CD4-positive, CD25-positive, alpha-beta regulatory T cell (primary cell): ENCODE results near the gene SLC35A4. TPM values are rescaled to one million over a fixed set of nuclear protein-coding genes. Genes with fewer than 3 reads are reported as not detected.

Experiments used
- ATAC-seq, 2 donors: fragments of 150-1000 bp; cut with Tn5 transposase; one replicate each; pipeline ENCODE4 v1.10.0; 2021; ENCODE audit warnings: low read depth in 2 of 2, moderate number of reproducible peaks in 2 of 2, moderate library complexity in 1 of 2
- DNase-seq, 3 donors: peaks; one replicate each; pipeline versions ENCODE4 v3.0.0 to v3.0.0-alpha.2; 2012 to 2022; ENCODE audit warnings: mixed read lengths in 1 of 3
- H3K27ac ChIP-seq: one replicate; pipeline ENCODE4 v1.7.0; 2013; ENCODE audit warnings: mild to moderate bottlenecking, low read length; ENCODE audit not compliant: insufficient read depth, poor library complexity, severe bottlenecking
- H3K27me3 ChIP-seq: one replicate; pipeline ENCODE4 v1.7.0; 2013; ENCODE audit warnings: low read length; ENCODE audit not compliant: control insufficient read depth, insufficient read depth
- H3K36me3 ChIP-seq: one replicate; pipeline ENCODE4 v1.7.0; 2013; ENCODE audit warnings: mild to moderate bottlenecking, low read length, moderate library complexity; ENCODE audit not compliant: control insufficient read depth, insufficient read depth
- H3K4me1 ChIP-seq: 2 replicates; pipeline ENCODE4 v1.7.0; 2013; ENCODE audit warnings: mild to moderate bottlenecking, low read length; ENCODE audit not compliant: insufficient read depth, control insufficient read depth, poor library complexity, severe bottlenecking
- H3K4me3 ChIP-seq: one replicate; pipeline ENCODE4 v1.7.0; 2013; ENCODE audit warnings: low read depth, mild to moderate bottlenecking, low read length, moderate library complexity
- H3K9me3 ChIP-seq, 2 experiments: 1 replicate in 1 of 2; 2 replicates in 1 of 2; pipeline ENCODE4 v1.7.0; 2013; ENCODE audit warnings: low read length in 2 of 2, mild to moderate bottlenecking in 1 of 2, moderate library complexity in 1 of 2; ENCODE audit not compliant: control insufficient read depth in 2 of 2
- H3K27ac Mint-ChIP-seq, 3 donors: one replicate each; pipeline ENCODE4 v1.8.0; 2020 to 2022; ENCODE audit warnings: mild to moderate bottlenecking in 3 of 3, mixed read lengths in 3 of 3, moderate library complexity in 2 of 3
- H3K27me3 Mint-ChIP-seq: one replicate; pipeline ENCODE4 v1.8.0; 2022; ENCODE audit warnings: mild to moderate bottlenecking, mixed read lengths
- H3K36me3 Mint-ChIP-seq: one replicate; pipeline ENCODE4 v1.8.0; 2020; ENCODE audit warnings: mixed read lengths
- H3K4me1 Mint-ChIP-seq, 4 donors: one replicate each; pipeline ENCODE4 v1.8.0; 2020 to 2022; ENCODE audit warnings: mixed read lengths in 4 of 4, mild to moderate bottlenecking in 1 of 4
- H3K4me3 Mint-ChIP-seq, 4 donors: one replicate each; pipeline ENCODE4 v1.8.0; 2020 to 2022; ENCODE audit warnings: mild to moderate bottlenecking in 4 of 4, mixed read lengths in 4 of 4, moderate library complexity in 3 of 4
- H3K9me3 Mint-ChIP-seq, 7 donors: one replicate each; pipeline ENCODE4 v1.8.0; 2020 to 2022; ENCODE audit warnings: mixed read lengths in 7 of 7, mild to moderate bottlenecking in 3 of 7, moderate library complexity in 2 of 7
- polyA plus RNA-seq, 4 donors: library from polyadenylated mRNA; unstranded; fragments of 300-500 nt; fragmentation: Illumina TruSeq; gene quantifications; one replicate each; pipeline ENCODE4 v1.2.3, GENCODE V29; 2021
- total RNA-seq: library from RNA; stranded (reverse); gene quantifications from one replicate; pipeline ENCODE4 v1.2.3, GENCODE V29; 2022

The SLC35A4 gene
- total and polyA plus RNA-seq, 5 donors from 2014 or later = 35.0 to 89.5 (median 77.4) TPM

- H3K4me1 Mint-ChIP-seq = peaks cover 33 to 74% (median 46%) of the 10 kb centered on the region in 4 donors
- no peaks in the 10 kb centered on the region for H3K27me3 Mint-ChIP-seq
- ATAC-seq (no peak), DNase-seq (no peak)
- peak overlapping the region in 2 of 3 donors; percentile 72 to 88 for H3K27ac Mint-ChIP-seq
- peak overlapping the region in 2 of 4 donors; percentile 1 to 58 for H3K4me3 Mint-ChIP-seq
- Histone ChIP-seq H3K36me3 (peaks cover 25% of the 10 kb centered on the region), H3K27ac (no peak overlapping the region), H3K9me3 (no peaks in the 10 kb centered on the region), H3K27me3 (no peaks in the 10 kb centered on the region), H3K4me3 (no peak overlapping the region), H3K4me1 (peaks cover 34% of the 10 kb centered on the region)
- no peaks in the 10 kb centered on the region for H3K9me3 Mint-ChIP-seq
- H3K36me3 Mint-ChIP-seq = peaks cover 35% of the 10 kb centered on the region
Measured at GRCh38 chr5:140554454-140554853, 10.2 kb upstream of the SLC35A4 start.

DNA sequence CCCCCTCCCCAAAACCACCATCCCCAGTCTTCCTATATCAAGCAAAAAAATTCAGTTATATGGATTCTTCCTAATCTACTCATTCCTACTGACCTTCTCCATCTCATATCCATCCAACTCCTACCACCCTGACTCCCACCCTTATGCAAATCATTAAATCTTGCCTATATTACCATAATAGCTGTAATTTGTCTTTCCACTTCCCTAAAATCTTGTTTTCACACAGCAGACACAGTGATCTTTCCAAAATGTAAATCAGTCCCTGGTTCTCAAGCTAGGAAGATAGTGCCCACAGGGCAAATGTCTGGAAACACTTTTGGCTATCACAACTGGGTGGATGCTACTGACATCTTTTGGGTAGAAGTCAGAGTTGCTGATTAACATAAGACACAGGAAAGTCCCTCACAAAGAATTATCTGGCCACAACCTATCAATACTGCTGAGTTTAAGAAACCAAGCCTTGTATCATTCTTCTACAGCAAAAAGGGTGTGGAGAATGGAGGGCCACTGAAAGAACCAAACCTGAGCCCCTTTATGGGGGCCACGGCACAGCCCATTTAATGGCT, 8.8 kb upstream of the SLC35A4 start:
- Mint-ChIP-seq H3K4me3 (peak overlapping the region; percentile 92 to 98 (median 94)), H3K27me3 (no peaks in the 10 kb centered on the region), H3K36me3 (peaks cover 27% of the 10 kb centered on the region), H3K27ac (peak overlapping the region in 2 of 3 donors; percentile 97), H3K9me3 (no peaks in the 10 kb centered on the region), H3K4me1 (peaks cover 30 to 64% (median 42%) of the 10 kb centered on the region in 4 donors)
- H3K27me3 ChIP-seq = no peaks in the 10 kb centered on the region
- peaks cover 27% of the 10 kb centered on the region for H3K4me1 ChIP-seq
- peak overlapping the region; percentile 88 for H3K4me3 ChIP-seq
- peaks cover 22% of the 10 kb centered on the region for H3K36me3 ChIP-seq
- DNase-seq (no peak), ATAC-seq (no peak)
- H3K9me3 ChIP-seq = no peaks in the 10 kb centered on the region
- peak overlapping the region; percentile 90 for H3K27ac ChIP-seq

DNA sequence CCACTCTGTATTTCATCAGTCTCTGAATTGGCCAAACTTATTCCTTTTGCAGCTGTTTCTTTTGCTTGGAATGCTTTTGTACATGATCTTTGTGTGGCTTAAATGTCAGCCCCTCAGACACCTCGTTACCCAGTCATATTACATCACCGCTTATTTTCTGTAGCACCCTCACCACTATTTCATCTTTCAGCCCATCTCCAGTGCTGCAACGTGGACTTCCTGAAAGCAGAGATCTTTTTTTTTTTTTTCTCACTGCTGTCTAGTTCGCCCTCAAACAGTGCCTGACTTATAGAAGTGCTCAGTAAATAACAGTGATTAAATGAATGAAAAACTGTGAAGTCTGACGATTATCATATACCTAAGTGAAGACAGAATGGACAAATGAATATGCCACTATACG, 8.2 kb upstream of the SLC35A4 start:
- Histone ChIP-seq H3K4me1 (peaks cover 27% of the 10 kb centered on the region), H3K4me3 (peak overlapping the region; percentile 88), H3K27me3 (no peaks in the 10 kb centered on the region), H3K27ac (peak overlapping the region; percentile 90), H3K36me3 (peaks cover 20% of the 10 kb centered on the region), H3K9me3 (no peaks in the 10 kb centered on the region)
- no peak for ATAC-seq
- peak in 2 of 3 donors; percentile 17 to 50 for DNase-seq
- no peaks in the 10 kb centered on the region for H3K9me3 Mint-ChIP-seq
- H3K27ac Mint-ChIP-seq = peak overlapping the region; percentile 34 to 97 (median 97)
- peaks cover 27 to 65% (median 42%) of the 10 kb centered on the region in 4 donors for H3K4me1 Mint-ChIP-seq
- no peaks in the 10 kb centered on the region for H3K27me3 Mint-ChIP-seq
- peaks cover 21% of the 10 kb centered on the region for H3K36me3 Mint-ChIP-seq
- peak overlapping the region; percentile 92 to 98 (median 94) for H3K4me3 Mint-ChIP-seq

- peak; percentile 89 for ATAC-seq
- peaks cover 19% of the 10 kb centered on the region for H3K36me3 Mint-ChIP-seq
- peak within 1 kb of the TSS; percentile 88 for H3K4me3 ChIP-seq
Measured at GRCh38 chr5:140557136-140557805, 7.4 kb upstream of the SLC35A4 start, which contains the start of gene SRA1. Gene SRA1 (minus strand): TSS chr5:140557473. CDS start chr5:140557452, 21 bp downstream.

DNA sequence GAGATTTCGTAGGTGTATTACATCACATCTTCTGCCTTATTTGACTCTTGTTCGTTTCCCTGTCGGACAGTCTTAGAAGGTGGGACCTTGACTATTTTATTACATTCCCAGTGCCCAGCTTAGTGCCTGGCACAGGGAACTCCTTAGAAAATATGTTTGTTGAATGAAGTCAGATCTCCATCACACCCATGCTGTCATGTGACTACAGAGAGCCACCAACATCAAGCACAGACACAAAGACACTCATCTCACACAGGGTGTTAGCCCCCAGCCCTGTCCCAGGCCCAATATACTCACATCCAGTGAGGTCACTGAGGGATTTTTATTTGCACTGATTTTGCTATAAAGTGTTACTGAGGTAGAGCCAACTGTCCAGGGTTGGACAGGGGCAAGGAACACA, 6.7 kb upstream of the SLC35A4 start:
- Histone ChIP-seq H3K4me1 (peaks cover 26% of the 10 kb centered on the region), H3K4me3 (peak overlapping the region; percentile 69), H3K36me3 (peaks cover 13% of the 10 kb centered on the region), H3K9me3 (no peaks in the 10 kb centered on the region), H3K27ac (peak overlapping the region; percentile 90), H3K27me3 (no peaks in the 10 kb centered on the region)
- Mint-ChIP-seq H3K27me3 (no peaks in the 10 kb centered on the region), H3K4me1 (peaks cover 20 to 68% (median 44%) of the 10 kb centered on the region in 4 donors), H3K9me3 (no peaks in the 10 kb centered on the region), H3K36me3 (peaks cover 18% of the 10 kb centered on the region), H3K4me3 (peak overlapping the region; percentile 92 to 98 (median 94)), H3K27ac (peak overlapping the region; percentile 93 to 97 (median 97))
- ATAC-seq = no peak
- no peak for DNase-seq

More at GRCh38 chr5:140557136-140557805, 7.4 kb upstream of the SLC35A4 start, which contains the start of gene SRA1:
- H3K36me3 ChIP-seq = peaks cover 13% of the 10 kb centered on the region
- H3K4me3 Mint-ChIP-seq = peak within 1 kb of the TSS; percentile 92 to 98 (median 94)
- H3K4me1 ChIP-seq = peaks cover 27% of the 10 kb centered on the region
- H3K27me3 ChIP-seq = no peaks in the 10 kb centered on the region
- H3K9me3 ChIP-seq = no peaks in the 10 kb centered on the region
- no peaks in the 10 kb centered on the region for H3K27me3 Mint-ChIP-seq
- H3K27ac ChIP-seq = peak within 1 kb of the TSS; percentile 90
- DNase-seq = peak; percentile 77 to 91 (median 85)
- peaks cover 25 to 64% (median 42%) of the 10 kb centered on the region in 4 donors for H3K4me1 Mint-ChIP-seq
- H3K9me3 Mint-ChIP-seq = no peaks in the 10 kb centered on the region
- peak within 1 kb of the TSS; percentile 93 to 97 (median 97) for H3K27ac Mint-ChIP-seq

DNA sequence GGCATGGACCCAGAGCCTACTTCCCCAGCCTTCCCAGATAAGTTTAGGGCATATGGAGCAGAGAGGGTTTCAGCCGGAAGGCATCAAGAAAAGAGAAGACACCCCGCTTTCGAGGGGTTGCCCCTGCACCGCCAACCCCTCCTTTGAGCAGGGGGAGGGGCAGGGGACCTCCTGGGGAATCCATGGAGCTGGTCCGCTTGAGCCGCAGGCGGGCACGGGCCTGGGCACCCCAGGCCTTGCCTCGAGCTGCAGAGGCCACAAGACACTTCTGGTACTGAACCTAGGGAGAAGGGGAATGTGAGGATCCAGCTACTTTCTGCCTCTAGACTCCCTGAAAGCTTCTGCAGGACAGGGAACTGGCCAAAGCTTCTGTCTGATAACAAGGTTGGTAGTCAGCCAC, 6.1 kb upstream of the SLC35A4 start:
- H3K4me1 ChIP-seq = peaks cover 28% of the 10 kb centered on the region
- H3K27me3 ChIP-seq = no peaks in the 10 kb centered on the region
- H3K36me3 Mint-ChIP-seq = peaks cover 12% of the 10 kb centered on the region
- H3K36me3 ChIP-seq = peaks cover 13% of the 10 kb centered on the region
- peak overlapping the region in 1 of 4 donors; percentile 98 for H3K4me3 Mint-ChIP-seq
- ATAC-seq (no peak), DNase-seq (no peak)
- peak overlapping the region in 1 of 3 donors; percentile 97 for H3K27ac Mint-ChIP-seq
- H3K4me1 Mint-ChIP-seq = peaks cover 15 to 68% (median 41%) of the 10 kb centered on the region in 4 donors
- H3K9me3 Mint-ChIP-seq = no peaks in the 10 kb centered on the region
- H3K9me3 ChIP-seq = no peaks in the 10 kb centered on the region
- H3K27me3 Mint-ChIP-seq = no peaks in the 10 kb centered on the region
- H3K4me3 ChIP-seq = no peak overlapping the region
- no peak overlapping the region for H3K27ac ChIP-seq

DNA sequence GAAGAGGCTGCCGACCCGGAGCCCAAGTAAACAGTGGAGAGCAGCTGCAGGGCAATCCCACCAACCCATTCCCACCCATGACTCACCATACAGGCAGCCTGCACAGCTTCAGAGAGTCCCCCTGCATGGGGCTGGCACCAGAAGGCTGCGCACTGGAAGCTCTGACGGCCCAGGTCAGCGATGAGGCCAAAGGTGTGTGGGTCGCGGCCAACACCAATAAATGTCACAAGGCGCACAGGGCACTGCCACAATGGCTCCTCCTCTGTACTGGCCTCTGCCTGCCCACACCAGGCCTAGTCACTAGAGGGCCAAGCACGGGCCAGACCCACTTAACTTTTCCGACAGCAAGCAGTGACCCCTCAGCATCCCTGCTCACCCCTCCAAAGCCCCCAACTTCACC, 4.4 kb upstream of the SLC35A4 start:
- Mint-ChIP-seq H3K9me3 (no peaks in the 10 kb centered on the region), H3K27me3 (no peaks in the 10 kb centered on the region), H3K4me3 (peak overlapping the region in 1 of 4 donors; percentile 82), H3K36me3 (peaks cover 8% of the 10 kb centered on the region), H3K4me1 (peaks cover 14 to 66% (median 37%) of the 10 kb centered on the region in 4 donors), H3K27ac (no peak overlapping the region)
- peaks cover 13% of the 10 kb centered on the region for H3K36me3 ChIP-seq
- ATAC-seq = no peak
- H3K4me3 ChIP-seq = no peak overlapping the region
- no peak overlapping the region for H3K27ac ChIP-seq
- DNase-seq = no peak
- H3K4me1 ChIP-seq = peaks cover 33% of the 10 kb centered on the region
- no peaks in the 10 kb centered on the region for H3K27me3 ChIP-seq
- H3K9me3 ChIP-seq = no peaks in the 10 kb centered on the region
